HG03558 (cell line): Measurements from ENCODE around the gene YDJC.
"Not testable (repeated sequence)": the region's sequence is repeated elsewhere in the genome, so short reads cannot be mapped to it uniquely, and the experiment has no call there.

Experiments
- ATAC-seq: cut with Tn5 transposase; IDR thresholded peaks from one replicate; pipeline ENCODE4 v1.9.1; 2021; ENCODE audit warnings: moderate number of reproducible peaks; ENCODE audit not compliant: unreplicated experiment; ENCODE audit errors: extremely low read depth

Gene YDJC

DNA sequence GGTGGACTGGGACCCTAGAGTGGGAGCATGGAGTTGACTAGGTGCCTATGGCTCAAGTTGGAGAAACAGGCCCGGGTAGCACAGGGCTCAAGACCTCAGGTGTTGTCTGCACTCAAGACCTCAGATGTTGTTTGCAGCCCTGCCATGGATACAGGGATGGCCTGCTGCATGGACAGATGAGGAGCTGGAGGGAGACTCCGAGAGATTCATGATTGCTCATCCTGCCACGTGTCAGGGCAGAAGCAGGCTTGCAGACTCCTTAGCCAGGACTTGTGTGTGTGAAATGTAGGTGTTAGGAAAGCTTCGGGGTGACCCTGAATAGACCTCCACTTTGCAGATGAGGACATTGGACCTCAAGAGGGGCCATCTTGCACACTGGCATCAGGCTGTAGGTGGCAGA lies 3.7 kb upstream of the YDJC start:
- no peak for ATAC-seq

DNA sequence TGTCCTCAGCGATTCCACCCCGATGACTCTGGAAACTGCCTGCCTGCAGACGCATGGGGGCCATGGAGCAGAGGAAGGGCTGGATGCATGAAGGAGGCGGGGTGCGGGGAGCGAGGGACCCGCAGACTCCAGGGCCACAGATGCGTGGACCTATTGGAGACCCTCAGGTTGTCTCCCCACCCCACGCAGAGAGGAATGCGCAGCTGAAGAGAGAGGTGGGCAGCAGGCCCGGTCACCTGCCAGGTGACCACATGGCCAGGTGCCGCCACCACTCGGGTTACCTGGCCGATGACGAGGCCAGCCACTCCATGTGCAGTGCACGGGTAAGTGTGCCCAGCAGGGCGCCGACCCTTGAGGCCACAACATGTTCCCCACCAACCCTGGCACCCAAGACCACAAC lies 3.1 kb upstream of the YDJC start:
- ATAC-seq = no peak

DNA sequence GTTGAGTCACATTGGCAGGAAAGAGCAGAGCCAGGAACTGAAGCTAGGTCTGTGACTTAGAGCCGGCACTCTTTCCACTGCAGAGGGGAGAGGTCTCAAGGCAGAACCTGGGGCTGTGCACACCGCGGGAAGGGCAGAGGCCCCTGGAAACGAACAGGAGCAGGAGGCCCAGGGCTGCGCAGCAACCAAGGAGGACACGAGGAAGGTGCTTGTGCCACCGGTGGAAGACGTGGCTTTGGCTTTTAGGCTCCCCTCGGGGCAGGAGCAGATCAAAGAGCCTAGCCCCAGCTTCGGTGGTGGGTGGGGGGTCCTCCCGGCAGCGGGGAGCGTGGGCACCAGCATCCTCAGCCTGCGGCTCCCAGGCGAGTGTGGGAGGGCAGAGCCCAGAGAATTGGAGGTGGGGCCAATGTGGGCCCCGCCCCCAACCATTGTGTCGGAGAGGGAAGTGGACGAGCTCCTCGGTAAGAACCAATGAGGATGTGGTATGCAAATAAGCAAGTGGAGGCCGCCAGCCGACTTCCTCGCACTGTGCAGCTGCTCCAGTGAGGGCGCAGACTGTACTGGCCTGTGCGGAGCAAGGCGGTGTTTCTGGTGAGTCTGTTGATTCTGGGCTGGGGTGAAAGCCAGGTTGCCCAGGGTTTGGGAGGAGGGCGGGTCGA lies 2.5 kb upstream of the YDJC start, which contains the start of gene CCDC116:
Gene CCDC116, plus strand, starts transcription at position 524 of the 659 bp plus-strand sequence. CDS start 422 bp downstream, outside the sequence.
- no peak for ATAC-seq

DNA sequence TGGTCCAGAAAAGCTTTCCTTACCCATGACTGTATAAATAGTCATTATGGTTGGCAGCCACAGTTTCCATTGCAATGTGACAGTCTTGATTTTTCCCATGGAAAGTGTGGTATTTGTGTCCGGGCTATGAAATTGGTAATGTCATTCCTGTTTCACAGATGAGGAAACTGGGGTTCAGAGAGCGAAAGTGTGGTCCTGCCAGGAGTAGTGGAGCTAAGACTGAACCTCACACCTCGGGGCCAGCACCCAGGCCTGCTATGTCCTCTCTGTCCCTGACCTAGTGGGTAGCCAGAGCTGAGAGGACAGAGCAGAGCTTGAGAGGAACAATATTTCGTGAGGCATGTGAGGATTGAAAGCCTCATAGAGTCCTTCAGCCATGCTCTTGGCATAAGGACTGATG lies 1.2 kb upstream of the YDJC start:
- ATAC-seq = no peak

DNA sequence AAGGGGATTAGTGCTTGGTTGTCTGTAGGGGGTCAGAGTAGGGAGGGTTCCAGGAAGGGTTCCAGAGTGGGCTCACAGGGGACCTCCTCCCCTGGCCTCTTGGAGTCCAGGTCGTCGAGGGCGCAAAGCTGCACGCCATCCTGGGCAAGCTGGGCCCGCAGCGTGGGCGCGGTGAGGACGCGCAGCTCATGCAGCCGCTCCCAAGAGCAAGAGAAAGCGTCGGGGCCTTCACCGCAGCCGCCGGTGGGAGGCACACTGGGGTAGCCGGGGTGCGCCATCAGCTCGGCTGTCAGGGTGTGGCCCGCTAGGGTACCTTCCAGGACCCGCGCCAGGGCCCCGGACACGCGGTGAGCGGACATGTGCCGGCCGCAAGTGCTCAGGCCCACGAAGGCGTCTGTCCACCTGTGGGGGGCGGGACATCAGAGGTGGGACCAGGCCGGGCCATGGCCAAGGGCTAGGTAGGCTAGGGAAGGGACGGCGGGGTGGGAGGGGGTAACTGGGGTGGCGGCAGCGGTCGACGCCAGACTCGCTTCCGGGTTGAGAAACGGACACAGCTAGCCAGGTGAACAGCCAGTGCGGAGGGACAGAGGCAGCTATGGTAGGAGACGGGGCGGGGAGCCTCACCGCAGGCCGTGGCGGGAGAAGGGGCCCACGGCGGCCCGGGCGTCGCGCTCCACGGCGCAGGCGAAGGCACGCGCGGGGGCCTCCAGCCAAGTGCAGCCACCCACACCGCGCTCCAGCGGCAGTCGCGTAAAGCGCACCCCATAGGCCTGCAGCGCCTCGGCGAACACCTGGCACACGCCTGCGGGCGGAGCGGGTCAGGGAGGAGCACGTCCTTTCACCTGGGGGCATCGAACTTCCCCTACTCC lies 1.2 kb downstream of the YDJC start:
- no peak for ATAC-seq

DNA sequence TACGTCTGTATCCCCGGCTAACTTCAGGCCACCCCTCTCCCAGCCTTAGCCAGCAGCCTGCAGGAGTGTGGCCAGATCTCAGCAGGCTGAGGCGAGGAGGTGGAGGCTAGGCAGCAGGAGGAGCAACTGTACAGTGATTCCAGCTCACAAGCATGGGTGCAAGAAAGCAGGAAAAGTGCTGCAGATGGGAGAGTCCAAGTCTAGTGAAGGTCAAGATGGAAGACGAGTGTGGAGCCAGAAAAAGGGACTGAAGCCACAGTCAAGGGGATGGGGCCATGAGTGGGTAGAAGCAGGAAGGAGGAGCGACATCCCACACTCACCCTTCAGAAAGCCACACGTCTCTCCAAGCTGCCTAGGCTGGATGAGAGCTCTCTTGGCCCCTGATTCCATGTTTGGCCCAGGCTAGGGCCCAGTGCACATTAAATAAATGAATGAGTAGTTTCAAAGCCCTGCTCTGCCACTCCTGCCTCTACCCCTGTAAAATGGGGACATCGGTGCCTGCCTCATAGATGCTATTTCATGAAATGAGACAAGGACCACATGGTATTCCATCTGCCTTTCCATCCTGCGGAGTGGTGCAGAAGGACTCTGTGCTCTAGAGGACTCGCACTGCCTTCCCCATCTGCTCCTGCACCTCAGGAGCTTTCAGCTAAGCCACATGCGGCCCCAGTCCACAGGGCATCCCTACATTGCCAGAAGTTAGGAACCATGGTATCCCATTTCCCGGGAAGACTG lies 2.9 kb downstream of the YDJC start:
- no peak for ATAC-seq

DNA sequence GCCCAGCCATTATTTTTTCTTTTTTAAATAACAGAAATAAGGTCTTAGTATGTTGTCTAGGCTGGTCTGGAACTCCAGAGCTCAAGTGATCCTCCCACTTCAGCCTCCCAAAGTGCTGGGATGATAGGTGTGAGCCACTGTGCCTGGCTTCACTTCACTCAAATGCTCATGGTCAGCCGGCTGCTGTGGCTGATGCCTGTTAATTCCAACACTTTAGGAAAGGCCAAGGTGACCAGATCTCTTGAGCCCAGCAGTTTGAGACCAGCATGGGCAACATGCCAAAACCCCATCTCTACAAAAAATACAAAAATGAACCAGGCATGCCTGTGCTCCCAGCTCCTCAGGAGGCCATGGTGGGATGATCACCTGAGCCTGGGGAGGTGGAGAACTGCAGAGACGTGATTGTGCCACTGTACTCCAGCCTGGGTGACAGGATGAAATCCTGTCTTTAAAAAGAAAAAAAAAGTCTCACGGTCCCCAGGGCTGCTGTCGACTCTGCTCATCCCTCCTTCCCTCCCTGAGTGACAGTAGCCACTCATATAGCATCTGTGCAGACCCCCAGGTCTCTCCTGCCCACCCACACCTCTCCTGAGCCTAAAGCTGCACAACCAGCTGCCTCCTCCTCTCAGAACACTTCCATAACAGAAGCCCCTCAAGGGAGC lies 3.6 kb downstream of the YDJC start:
- no peak for ATAC-seq

DNA sequence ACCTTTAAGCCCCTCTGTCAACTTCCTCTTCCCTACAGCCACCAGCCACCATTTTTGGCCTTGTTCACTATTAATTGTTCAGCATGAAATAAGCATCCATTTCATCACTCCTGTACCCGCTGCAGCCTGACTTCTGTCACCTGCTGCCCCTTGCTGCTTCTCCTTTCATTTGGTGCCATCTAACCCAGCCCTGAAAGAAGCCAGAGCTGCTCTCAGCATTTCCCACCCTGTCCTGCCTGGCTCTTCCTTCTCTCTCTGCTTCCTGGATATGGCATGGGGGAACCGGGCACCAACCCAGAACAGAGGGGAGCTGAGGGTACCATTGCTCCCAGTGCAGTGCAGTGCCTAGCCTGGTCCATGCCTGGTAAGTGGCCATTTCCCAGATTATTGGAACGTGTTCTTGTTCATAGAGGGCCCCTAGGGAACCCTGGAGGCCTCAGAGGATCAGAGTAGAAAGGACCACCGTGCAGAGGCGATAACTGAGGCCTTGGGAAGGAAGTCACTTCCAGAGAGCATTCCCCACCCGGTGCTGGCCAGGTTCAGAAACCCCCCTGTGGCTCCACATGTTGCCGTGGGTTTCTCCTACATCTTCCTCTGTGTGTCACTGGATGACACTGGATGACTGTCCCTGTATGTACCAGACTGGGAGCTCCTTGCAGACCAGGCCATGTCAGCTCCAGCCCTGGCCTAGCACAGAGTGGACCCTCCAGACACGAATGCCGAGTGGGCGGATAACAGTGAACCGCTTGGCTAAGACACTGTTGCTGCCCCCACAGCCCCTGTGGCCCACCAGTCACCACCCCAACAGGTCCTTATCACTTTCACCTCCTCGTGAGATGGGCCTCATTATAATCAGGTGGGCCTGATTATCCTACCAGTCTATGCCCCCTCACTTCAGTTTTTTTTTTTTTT lies 4.7 kb downstream of the YDJC start:
- no peak for ATAC-seq

DNA sequence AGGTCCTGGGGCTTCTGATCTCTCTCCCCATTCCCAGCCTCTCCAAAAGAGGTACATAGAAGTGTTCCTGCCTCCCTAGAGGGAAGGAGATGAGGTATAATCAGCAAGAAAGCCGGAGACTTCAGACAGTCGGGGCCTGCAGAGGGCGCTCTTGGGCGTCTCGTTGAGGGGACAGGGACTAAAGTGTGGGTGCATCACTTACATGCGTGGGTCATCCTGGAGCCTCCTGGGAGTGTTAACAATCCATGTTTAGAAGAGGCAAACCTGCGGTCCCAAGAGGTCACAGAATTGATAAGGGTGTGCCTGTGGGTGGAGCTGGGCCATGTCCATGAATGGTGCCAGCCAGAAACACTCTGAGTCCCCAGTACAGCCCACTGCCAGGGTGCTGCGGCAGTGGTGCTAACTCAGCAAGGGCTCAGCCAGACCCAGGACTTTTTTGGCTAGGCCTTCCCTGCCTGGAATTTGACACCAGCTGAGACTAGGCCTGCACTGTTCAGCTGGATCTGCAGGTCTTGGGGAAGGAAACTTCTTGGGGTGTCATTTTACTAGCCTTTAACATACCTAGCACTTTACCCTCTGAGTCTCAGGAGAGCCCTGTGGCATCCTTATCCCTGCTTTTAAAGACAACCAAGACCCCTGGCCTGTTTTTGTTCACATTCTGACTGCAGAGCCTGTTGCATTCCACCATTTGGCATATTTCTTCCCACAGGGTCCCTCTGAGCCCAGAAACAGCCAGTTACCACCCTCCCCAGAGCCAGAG lies 5.5 kb downstream of the YDJC start:
- no peak for ATAC-seq

DNA sequence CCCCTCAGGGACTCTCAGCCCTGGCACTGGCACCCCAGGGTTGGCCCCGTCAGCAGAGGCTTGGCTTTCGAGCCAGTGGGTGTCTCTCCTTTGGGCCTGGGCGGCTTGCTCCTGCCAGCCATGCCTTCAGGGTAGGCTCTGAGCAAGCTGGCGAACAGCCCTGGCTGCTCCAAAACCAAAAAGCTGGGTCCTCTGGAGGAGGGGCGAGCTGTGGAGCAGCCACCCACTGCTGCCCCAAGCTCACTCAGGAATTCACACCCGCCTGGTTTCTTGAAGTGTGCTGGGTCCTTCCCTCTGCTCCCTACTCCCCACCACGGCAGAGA lies 6.2 kb downstream of the YDJC start:
- ATAC-seq = no peak

DNA sequence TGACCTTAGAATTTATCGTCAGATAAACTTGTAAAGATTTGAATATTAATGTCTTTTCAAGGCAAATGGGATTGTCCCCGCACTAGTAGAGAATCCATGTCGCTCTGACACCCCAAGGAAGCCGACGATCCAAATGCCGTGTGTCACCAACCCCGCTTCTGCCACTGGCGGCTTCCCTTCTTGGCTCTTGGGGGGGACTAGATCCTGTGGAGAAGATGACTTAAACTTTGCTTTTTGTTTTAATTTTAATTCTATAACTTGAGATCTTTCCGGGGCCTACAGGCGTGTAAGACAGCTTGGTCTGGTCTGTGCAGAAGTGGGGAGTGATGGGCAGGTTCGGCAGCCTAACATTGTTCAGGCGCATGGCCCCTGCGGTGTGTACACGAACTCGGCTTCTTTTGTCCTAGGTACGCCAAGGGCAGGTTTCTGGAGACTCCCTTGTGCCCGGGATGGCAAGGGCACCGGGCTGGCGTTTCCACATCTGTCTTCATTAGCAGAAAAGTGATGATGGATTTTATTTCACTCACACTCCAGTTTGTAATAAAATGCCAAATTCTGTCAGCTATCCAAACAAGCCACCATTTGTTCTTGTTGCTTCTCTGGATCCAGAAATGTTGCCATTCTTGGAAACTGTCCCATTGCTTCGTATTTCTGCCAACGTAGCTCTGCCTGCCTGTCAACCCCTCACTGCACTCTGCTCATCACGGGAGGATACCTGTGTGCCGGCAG lies 6.7 kb downstream of the YDJC start:
- ATAC-seq = no peak

DNA sequence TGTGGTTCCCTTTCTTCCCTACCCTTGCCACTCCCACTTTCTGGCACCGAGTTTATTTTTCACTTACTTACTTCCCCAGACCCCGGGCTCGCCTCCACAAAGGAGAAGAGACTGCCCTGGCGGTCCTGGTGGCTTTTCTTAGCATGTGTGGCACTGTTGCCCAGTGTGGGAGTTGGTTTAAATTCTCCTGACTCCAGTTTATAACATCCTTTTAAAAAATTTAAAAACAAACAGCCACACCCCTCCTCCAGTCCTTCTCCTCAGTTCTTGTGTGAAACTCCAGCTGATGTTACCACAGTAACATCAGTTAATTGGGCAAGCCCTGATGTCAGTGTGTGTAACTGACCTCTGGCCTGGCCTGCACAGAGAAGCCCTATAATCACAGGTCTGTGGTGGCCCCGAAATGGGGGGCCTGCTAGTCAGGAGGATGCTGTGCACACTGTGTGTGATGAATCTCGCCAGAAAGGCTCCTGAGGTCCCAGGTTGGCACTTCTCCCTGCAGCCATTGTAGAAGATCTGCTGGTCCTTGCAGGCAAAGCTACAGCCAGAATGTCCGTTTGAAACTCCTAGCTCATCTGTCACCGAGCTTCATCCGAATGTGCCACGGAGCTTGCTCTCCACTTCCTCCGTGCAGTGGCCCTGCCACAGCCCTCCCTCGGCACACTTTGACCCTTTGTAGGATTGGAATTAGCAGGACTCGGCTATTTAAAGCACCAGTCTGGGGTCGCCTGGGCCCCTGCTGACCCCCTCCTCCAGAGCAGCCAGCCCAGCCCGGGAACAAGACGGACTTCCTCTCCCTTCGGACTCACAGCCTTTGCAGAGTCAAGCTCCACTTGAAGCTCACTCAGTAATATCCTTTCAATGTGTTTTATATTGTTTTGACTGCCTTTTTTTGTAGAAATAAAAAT lies 7.6 kb downstream of the YDJC start:
- ATAC-seq = no peak

DNA sequence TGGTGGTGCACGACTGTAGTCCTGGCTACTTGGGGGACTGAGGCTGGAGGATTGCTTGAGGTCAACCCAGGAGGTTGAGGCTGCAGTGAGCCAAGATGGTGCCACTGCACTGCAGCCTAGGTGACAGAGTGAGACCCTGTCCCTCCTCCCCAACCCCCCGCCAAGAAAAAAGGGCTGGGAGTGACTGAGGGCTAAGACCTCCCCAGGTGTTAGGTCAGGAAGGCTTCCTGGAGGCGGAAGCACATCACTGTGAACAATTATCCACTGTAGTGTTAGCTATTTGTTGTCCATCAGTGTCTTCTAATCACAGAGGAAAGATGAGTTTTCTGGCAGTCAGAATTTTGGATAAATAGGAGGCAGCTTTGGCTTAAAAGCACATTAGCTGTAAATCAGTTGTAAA lies 8.8 kb downstream of the YDJC start:
- ATAC-seq = no peak

DNA sequence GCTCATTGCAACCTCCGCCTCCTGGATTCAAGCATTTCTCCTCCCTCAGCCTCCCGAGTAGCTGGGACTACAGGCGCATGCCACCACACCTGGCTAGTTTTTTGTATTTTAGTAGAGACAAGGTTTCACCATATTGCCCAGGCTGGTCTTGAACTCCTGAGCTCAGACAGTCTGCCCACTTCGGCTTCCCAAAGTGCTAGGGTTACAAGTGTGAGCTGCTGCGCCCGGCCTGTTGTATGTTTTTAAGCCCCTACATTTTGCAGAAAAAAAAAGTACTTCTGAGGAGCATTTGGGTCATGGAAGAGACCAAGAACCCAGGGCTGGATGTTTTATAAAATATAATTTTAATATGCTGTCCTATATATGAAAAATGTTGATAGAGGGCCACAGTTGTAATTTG lies 12.5 kb downstream of the YDJC start:
- not testable (repeated sequence) for ATAC-seq

DNA sequence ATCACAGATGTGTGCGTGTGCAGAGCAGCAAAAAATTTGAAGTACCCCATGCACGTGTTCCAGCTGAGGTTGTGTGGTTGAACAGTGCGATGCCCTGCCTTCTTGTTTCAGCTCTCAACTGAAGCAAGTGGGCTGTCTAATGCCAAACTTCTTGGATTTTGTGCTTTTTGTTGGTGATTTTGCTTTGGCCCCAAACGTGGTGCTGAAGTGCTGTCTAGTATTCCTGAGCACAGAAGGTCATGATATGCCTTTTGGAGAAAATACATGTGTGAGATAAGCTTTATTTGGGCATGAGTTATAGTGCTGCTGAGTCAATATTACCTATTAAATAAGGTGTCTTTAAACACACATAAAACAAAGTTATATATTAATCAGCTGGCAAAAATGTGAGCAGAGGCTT lies 14.1 kb downstream of the YDJC start:
- ATAC-seq = no peak

DNA sequence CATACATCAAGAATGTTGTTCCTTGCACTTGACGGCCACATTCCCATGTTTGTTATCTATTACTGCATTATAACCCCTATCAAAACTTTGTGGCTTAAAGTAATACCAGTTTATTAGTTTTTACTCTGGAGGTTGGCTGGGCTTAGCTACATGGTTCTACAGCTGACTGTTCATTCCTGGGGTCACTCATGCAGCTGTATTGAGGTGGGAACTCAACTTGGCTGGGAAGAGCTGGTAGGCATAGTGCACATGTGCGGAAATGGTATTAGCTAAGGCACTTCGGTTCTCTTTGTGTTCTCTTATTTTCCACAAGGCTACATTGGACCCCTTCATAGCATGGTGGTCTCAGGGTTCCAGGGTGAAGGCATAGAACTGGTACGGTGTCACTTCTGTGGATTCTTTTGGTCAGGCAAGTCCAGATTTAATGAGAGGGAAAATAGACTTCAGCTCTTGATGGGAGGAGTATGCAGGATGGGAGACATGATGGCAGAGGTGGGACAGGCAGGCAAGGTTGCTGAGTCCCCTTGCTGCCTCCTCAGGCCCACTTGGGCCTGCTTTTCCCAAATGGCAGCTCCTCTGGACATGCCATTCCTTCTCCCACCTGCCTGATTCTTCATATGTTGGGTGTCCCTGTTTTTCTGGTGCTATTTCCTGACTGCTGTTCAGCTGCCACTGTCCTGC lies 16.1 kb downstream of the YDJC start:
- ATAC-seq = no peak

DNA sequence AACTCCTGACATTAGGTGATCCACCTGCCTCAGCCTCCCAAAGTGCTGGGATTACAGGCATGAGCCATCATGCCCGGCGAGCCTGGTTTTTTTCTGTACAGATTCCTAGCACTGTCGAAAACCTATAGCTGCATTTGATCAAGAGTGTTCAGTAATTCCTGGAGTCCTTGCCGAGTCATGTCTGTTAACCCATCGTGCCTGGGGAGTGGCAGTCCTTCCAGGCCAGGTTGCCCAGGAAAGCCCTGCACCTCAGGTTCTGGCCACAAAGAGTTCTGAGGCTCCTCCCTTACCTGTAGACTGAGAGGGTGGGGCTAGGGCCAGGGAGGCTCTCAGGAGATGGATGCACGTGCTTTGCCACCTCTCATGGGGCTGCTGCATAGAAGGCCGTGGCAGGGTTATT lies 17.0 kb downstream of the YDJC start:
- no peak for ATAC-seq
